A549 (cell line): Measurements from ENCODE around the gene RAD51B. TPM values are rescaled to one million over a fixed set of nuclear protein-coding genes. Genes with fewer than 3 reads are reported as not detected.
A peak's percentile ranks its signal among the peaks of the same experiment; 100 is the strongest.
"Not testable (repeated sequence)": the region's sequence is repeated elsewhere in the genome, so short reads cannot be mapped to it uniquely, and the experiment has no call there.

Source experiments
- ATAC-seq, 2 experiments: fragments of 200-7000 bp in 1 of 2; fragments of >200 bp in 1 of 2; cut with Nextera tagmentation in 1 of 2; cut with Tn5 transposase in 1 of 2; 3 replicates each; pipeline versions ENCODE4 v1.8.0 to v1.9.1; 2018 to 2020; ENCODE audit warnings: mild to moderate bottlenecking in 1 of 2, moderate library complexity in 1 of 2
- CTCF ChIA-PET: fragments of 300-600 bp; sonication (Branson Sonifier 250); formaldehyde crosslinking; extraction: SDS; loops from one replicate; lab custom pipeline; 2021; ENCODE audit warnings: antibody characterized with exemption, inconsistent platforms; lab: Yijun Ruan, JAX
- POLR2A ChIA-PET: fragments of 350-600 bp; formaldehyde crosslinking; extraction: SDS; loops from one replicate; lab custom pipeline; 2021; ENCODE audit warnings: antibody characterized with exemption, inconsistent platforms; lab: Yijun Ruan, JAX
- DNase-seq, 2 experiments: peaks; one replicate each; pipeline versions ENCODE4 v3.0.0 to v3.0.0-alpha.2; 2011 to 2016; ENCODE audit warnings: low read depth in 1 of 2, low spot score in 1 of 2
- FAIRE-seq: peaks from 2 replicates; lab custom pipeline; 2011; peaks lifted over from hg19 to GRCh38; lab: Jason Lieb, UNC
- H3K27ac ChIP-seq, 2 experiments: fragments of >200 bp; sonication (Bioruptor Twin); formaldehyde crosslinking; 3 replicates each; pipeline ENCODE4 v1.5.1; 2016 to 2017
- H3K4me1 ChIP-seq: fragments of >200 bp; sonication (Bioruptor Twin); formaldehyde crosslinking; 3 replicates; pipeline ENCODE4 v1.6.1; 2016
- H3K4me2 ChIP-seq: fragments of >200 bp; sonication (Bioruptor Twin); formaldehyde crosslinking; 3 replicates; pipeline ENCODE4 v1.6.1; 2016
- H3K4me3 ChIP-seq: fragments of >200 bp; sonication (Bioruptor Twin); formaldehyde crosslinking; 3 replicates; pipeline ENCODE4 v1.5.1; 2016
- H3K9me3 ChIP-seq: fragments of >200 bp; sonication (Bioruptor Twin); formaldehyde crosslinking; 3 replicates; pipeline ENCODE4 v1.6.1; 2016
- BHLHE40 ChIP-seq: IDR thresholded peaks from 2 replicates; pipeline ENCODE4 v1.6.1; 2012; ENCODE audit warnings: low read depth, low read length, inconsistent platforms
- CBX8 ChIP-seq: fragments of 200-600 bp; sonication (generic); IDR thresholded peaks from 2 replicates; pipeline ENCODE4 v1.6.1; 2016
- CEBPB ChIP-seq, 2 experiments: fragments of >200 bp in 1 of 2; sonication (Bioruptor Twin) in 1 of 2; formaldehyde crosslinking in 1 of 2; IDR thresholded peaks; 2 replicates each; pipeline ENCODE4 v1.6.1; 2012 to 2016
- CHD2 ChIP-seq: fragments of 150-350 bp; IDR thresholded peaks from 2 replicates; pipeline ENCODE4 v1.6.1; 2014; ENCODE audit warnings: low read length; ENCODE audit not compliant: partially characterized antibody
- EHF ChIP-seq: fragments of 250-450 bp; sonication (Bioruptor Pico); IDR thresholded peaks from 2 replicates; pipeline ENCODE4 v1.5.0; 2020; ENCODE audit warnings: mild to moderate bottlenecking
- EHMT2 ChIP-seq: fragments of 200-600 bp; sonication (generic); IDR thresholded peaks from 2 replicates; pipeline ENCODE4 v1.6.1; 2016; ENCODE audit warnings: antibody characterized with exemption, low read depth, mild to moderate bottlenecking, moderate library complexity
- FOSL2 ChIP-seq, 2 experiments: fragments of 450-650 bp in 1 of 2; fragments of >200 bp in 1 of 2; sonication (Bioruptor Twin) in 1 of 2; formaldehyde crosslinking; IDR thresholded peaks; 2 replicates each; pipeline versions ENCODE4 v1.5.0 to v1.6.1; 2016 to 2020; ENCODE audit warnings: mild to moderate bottlenecking in 1 of 2, moderate library complexity in 1 of 2
- HDAC2 ChIP-seq: fragments of 200-600 bp; sonication (generic); IDR thresholded peaks from 2 replicates; pipeline ENCODE4 v1.6.1; 2016
- HEYL ChIP-seq: fragments of 250-450 bp; sonication (Bioruptor Pico); IDR thresholded peaks from 2 replicates; pipeline ENCODE4 v1.8.0; 2021; ENCODE audit warnings: mild to moderate bottlenecking, moderate library complexity
- HOXB13 ChIP-seq: fragments of 250-450 bp; sonication (Bioruptor Pico); IDR thresholded peaks from 2 replicates; pipeline ENCODE4 v1.5.0; 2020; ENCODE audit warnings: low read depth, mild to moderate bottlenecking, moderate library complexity
- JUN ChIP-seq, 2 experiments: fragments of >200 bp; sonication (Bioruptor Twin); formaldehyde crosslinking; IDR thresholded peaks; 2 replicates in 1 of 2; 3 replicates in 1 of 2; pipeline ENCODE4 v1.6.1; 2016 to 2017
- JUNB ChIP-seq: fragments of >200 bp; sonication (Bioruptor Twin); formaldehyde crosslinking; IDR thresholded peaks from 2 replicates; pipeline ENCODE4 v1.6.1; 2016
- KDM1A ChIP-seq: fragments of 200-600 bp; sonication (generic); IDR thresholded peaks from 2 replicates; pipeline ENCODE4 v1.6.1; 2016; ENCODE audit warnings: low read depth, mild to moderate bottlenecking
- KDM5A ChIP-seq: fragments of 200-600 bp; sonication (generic); IDR thresholded peaks from 2 replicates; pipeline ENCODE4 v1.6.1; 2016; ENCODE audit warnings: antibody characterized with exemption, mild to moderate bottlenecking
- MAFK ChIP-seq: fragments of 450-650 bp; IDR thresholded peaks from 2 replicates; pipeline ENCODE4 v1.6.1; 2014; ENCODE audit not compliant: partially characterized antibody
- NFE2L2 ChIP-seq: fragments of 150-350 bp; conservative IDR thresholded peaks from 2 replicates; pipeline ENCODE4 v1.6.1; 2014; ENCODE audit warnings: low read length
- NR3C1 ChIP-seq: fragments of >200 bp; sonication (Bioruptor Twin); formaldehyde crosslinking; IDR thresholded peaks from 3 replicates; pipeline ENCODE4 v1.6.1; 2017
- POLR2AphosphoS2 ChIP-seq: conservative IDR thresholded peaks from 2 replicates; pipeline ENCODE4 v1.6.1; 2012; ENCODE audit warnings: low read length, improper control_type of control experiment, inconsistent platforms
- RAD21 ChIP-seq, 2 experiments: fragments of >200 bp in 1 of 2; sonication (Bioruptor Twin) in 1 of 2; formaldehyde crosslinking in 1 of 2; IDR thresholded peaks in 1 of 2; conservative IDR thresholded peaks in 1 of 2; 2 replicates in 1 of 2; 3 replicates in 1 of 2; pipeline ENCODE4 v1.6.1; 2012 to 2018; ENCODE audit warnings: inconsistent platforms in 1 of 2
- RCOR1 ChIP-seq: fragments of 150-350 bp; IDR thresholded peaks from 2 replicates; pipeline ENCODE4 v1.6.1; 2014; ENCODE audit warnings: antibody characterized with exemption, low read length, low read depth
- RNF2 ChIP-seq: fragments of 200-600 bp; sonication (generic); IDR thresholded peaks from 2 replicates; pipeline ENCODE4 v1.6.1; 2016; ENCODE audit warnings: low read depth, mild to moderate bottlenecking, antibody characterized with exemption, moderate library complexity, borderline replicate concordance
- TFCP2L1 ChIP-seq: fragments of 250-450 bp; sonication (Bioruptor Pico); IDR thresholded peaks from 2 replicates; pipeline ENCODE4 v1.5.0; 2021; ENCODE audit warnings: mild to moderate bottlenecking
- ZC3H11A ChIP-seq: fragments of 450-650 bp; IDR thresholded peaks from 2 replicates; pipeline ENCODE4 v1.6.1; 2014; ENCODE audit warnings: antibody characterized with exemption, mild to moderate bottlenecking
- ZFP36 ChIP-seq: fragments of 450-650 bp; IDR thresholded peaks from 2 replicates; pipeline ENCODE4 v1.6.1; 2014; ENCODE audit warnings: borderline replicate concordance; ENCODE audit not compliant: partially characterized antibody
- WGBS: methylation state at CpG from one replicate; pipeline ENCODE4 v1.1.6; 2017; ENCODE audit errors: missing lambda C conversion rate; 5-methylcytosine and 5-hydroxymethylcytosine counted together
- polyA plus RNA-seq, 4 experiments: library from polyadenylated mRNA; depleted of rRNA in 3 of 4; stranded (reverse); fragments of >200 nt; fragmentation: RNase III in 1 of 4; extraction: RNeasy Plus Mini Kit Qiagen cat#74134 plus additional on column Dnase treatment in 1 of 4; gene quantifications; 2 replicates in 3 of 4; 3 replicates in 1 of 4; pipeline ENCODE4 v1.2.3, GENCODE V29; 2011 to 2017
- TF ChIP-seq, protein P1 (sequence below): IDR thresholded peaks from 2 replicates; pipeline ENCODE4 v1.6.1; 2012; ENCODE audit warnings: low read depth, borderline replicate concordance
- TF ChIP-seq, protein P2 (sequence below): fragments of 450-650 bp; IDR thresholded peaks from 2 replicates; pipeline ENCODE4 v1.6.1; 2014; ENCODE audit warnings: antibody characterized with exemption
- TF ChIP-seq, protein P3 (sequence below): IDR thresholded peaks from 2 replicates; pipeline ENCODE4 v1.6.1; 2012
- TF ChIP-seq, protein P4 (sequence below): fragments of 250-450 bp; sonication (Bioruptor Pico); IDR thresholded peaks from 2 replicates; pipeline ENCODE4 v1.5.0; 2021; ENCODE audit warnings: mild to moderate bottlenecking, moderate library complexity, borderline replicate concordance
- TF ChIP-seq, protein P5 (sequence below): fragments of 150-350 bp; IDR thresholded peaks from 2 replicates; pipeline ENCODE4 v1.6.1; 2014; ENCODE audit warnings: low read depth, mild to moderate bottlenecking, low read length

Gene RAD51B
- polyA plus RNA-seq, 2 of the 4 experiments (the other 2 are of a cell fraction), result 7.2 to 10.8 TPM

DNA sequence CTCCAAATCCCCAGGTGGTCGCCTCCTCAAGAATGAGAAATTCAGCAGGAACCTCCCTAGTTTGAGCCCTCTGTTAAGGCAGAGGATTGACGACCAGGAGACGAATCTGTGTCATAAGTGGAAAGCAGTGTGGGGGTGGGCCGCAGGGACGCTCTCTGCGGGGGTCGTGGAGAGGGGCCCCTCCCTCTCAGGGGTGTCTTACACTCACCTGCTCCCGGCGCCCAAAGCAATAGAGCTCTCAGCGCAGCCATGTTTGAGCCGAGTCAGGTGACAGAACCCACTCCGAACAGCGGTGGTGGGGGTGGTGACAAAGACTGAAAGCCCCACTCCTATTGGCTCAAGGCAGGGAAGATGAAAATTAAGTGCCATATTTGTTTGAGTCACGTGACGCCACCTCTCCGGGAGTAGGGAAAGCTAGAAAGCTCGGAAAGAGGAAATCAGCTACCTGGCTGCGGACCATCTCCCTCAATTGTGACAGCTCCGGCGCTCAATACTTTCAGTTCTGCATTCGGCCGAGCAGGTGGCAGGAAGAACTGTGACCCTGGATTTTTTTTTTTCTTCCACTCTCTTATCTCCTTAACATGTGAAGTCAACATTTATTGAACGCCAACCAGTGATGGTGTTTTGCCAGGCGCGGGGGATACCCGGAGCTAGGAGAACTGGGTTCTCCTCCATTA, 3.1 kb upstream of the RAD51B start, which contains the start of gene ZFYVE26 (continued):
- TF ChIP-seq, protein P1, sequence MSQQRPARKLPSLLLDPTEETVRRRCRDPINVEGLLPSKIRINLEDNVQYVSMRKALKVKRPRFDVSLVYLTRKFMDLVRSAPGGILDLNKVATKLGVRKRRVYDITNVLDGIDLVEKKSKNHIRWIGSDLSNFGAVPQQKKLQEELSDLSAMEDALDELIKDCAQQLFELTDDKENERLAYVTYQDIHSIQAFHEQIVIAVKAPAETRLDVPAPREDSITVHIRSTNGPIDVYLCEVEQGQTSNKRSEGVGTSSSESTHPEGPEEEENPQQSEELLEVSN, result no peak
- peak; percentile 80 for TF ChIP-seq HDAC2
- no peak for TF ChIP-seq CBX8
- TF ChIP-seq, protein P2, sequence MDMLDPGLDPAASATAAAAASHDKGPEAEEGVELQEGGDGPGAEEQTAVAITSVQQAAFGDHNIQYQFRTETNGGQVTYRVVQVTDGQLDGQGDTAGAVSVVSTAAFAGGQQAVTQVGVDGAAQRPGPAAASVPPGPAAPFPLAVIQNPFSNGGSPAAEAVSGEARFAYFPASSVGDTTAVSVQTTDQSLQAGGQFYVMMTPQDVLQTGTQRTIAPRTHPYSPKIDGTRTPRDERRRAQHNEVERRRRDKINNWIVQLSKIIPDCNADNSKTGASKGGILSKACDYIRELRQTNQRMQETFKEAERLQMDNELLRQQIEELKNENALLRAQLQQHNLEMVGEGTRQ, result peak; percentile 99
- TF ChIP-seq, protein P3, sequence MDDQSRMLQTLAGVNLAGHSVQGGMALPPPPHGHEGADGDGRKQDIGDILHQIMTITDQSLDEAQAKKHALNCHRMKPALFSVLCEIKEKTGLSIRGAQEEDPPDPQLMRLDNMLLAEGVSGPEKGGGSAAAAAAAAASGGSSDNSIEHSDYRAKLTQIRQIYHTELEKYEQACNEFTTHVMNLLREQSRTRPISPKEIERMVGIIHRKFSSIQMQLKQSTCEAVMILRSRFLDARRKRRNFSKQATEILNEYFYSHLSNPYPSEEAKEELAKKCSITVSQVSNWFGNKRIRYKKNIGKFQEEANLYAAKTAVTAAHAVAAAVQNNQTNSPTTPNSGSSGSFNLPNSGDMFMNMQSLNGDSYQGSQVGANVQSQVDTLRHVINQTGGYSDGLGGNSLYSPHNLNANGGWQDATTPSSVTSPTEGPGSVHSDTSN, result no peak
- no peak for TF ChIP-seq RCOR1
- no peak for TF ChIP-seq JUNB
- TF ChIP-seq NFE2L2, result no peak
- peak; percentile 69 to 75; a peak in 3 of 5 replicates for TF ChIP-seq JUN (IDR thresholded peaks at IDR 0.05)
- TF ChIP-seq ZFP36, result no peak
- no peak for TF ChIP-seq CHD2
- no peak for TF ChIP-seq POLR2AphosphoS2
- no peak for TF ChIP-seq KDM1A
- TF ChIP-seq TFCP2L1, result no peak
- no peak for TF ChIP-seq NR3C1
- no peak for TF ChIP-seq CEBPB (IDR thresholded peaks at IDR 0.05)
- TF ChIP-seq EHF (CRISPR knock-in tag), result no peak
- no peak for TF ChIP-seq MAFK
- TF ChIP-seq EHMT2, result no peak
- no peak for TF ChIP-seq FOSL2 (IDR thresholded peaks at IDR 0.05)
- 0 out of 2 replicates have a peak, but pooled peaks have one; percentile 36 for TF ChIP-seq FOSL2 (CRISPR knock-in tag; IDR thresholded peaks at IDR 0.05)
- TF ChIP-seq HOXB13, result no peak
- TF ChIP-seq BHLHE40, result 0 out of 2 replicates have a peak, but pooled peaks have one; percentile 17
- TF ChIP-seq, protein P4, sequence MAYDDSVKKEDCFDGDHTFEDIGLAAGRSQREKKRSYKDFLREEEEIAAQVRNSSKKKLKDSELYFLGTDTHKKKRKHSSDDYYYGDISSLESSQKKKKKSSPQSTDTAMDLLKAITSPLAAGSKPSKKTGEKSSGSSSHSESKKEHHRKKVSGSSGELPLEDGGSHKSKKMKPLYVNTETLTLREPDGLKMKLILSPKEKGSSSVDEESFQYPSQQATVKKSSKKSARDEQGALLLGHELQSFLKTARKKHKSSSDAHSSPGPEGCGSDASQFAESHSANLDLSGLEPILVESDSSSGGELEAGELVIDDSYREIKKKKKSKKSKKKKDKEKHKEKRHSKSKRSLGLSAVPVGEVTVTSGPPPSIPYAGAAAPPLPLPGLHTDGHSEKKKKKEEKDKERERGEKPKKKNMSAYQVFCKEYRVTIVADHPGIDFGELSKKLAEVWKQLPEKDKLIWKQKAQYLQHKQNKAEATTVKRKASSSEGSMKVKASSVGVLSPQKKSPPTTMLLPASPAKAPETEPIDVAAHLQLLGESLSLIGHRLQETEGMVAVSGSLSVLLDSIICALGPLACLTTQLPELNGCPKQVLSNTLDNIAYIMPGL (CRISPR knock-in tag), result no peak
- no peak for TF ChIP-seq RNF2
- TF ChIP-seq, all 56 proteins: peak for 9

DNA sequence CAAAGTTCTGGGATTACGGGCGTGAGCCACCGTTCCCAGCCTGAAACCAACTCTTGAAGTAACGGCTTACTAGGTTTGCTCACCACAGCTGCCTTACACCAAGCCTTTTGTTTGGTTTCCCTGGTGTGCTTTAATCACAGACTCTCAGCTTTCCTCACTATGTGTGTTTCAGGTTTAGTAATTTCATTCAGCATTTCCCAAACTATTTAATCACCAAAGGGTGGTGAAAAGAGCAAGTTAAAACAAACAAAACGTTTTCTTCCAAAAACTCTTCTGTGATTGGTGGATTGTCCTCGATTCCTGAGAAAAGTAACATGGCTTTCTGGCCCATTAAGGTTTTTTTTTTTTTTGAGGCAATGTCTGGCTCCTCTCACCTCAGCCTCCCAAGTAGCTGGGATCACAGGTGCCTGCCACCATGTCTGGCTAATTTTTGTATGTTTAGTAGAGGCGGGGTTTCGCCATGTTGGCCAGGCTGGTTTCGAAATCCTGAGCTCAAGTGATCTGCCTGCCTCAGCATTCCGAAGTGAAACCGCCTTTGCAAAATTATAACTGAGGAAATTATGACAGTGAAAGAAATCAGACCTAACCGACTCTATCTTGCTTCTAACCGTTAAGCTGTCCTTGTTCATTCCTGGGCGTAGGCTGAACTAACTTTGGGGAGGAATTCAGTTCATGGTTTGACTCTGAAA, 1.7 kb upstream of the RAD51B start:
- POLR2A ChIA-PET, result interaction anchor here (1.7 kb wide), 1 partner anchor 13 kb away, joined by 4 read pairs; no protein-coding TSS in a partner anchor

DNA sequence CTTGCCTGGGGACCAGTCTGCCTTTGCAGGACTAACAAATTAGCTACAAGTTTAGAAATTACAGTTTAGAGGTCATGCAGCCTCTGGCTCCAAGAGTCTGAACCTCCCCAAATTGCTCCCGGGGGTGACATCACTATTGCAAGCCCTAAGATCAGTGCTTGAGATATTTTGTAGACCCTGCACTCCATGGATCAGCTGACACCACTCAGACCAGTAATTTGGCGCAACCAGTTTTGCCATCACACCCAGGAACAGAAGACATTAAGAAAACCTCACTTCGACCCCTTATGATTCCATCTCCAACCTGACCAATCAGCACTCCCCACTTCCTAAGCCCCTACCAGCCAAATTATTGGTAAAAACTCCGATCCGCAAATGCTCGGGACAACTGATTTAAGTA, 1.1 kb upstream of the RAD51B start:
- CTCF ChIA-PET, H3K9me3 ChIP-seq, POLR2A ChIA-PET, FAIRE-seq, ATAC-seq, H3K4me3 ChIP-seq, DNase-seq: not testable (repeated sequence)
- Histone ChIP-seq H3K4me2 (peak overlapping the region; percentile 80; the same call in 2 of the 3 replicates), H3K27ac (peak overlapping the region in 1 of 2 experiments; percentile 86; a peak in 3 of 6 replicates), H3K4me1 (peaks cover 20% of the 10 kb centered on the region)
- 87% methylated on average over 6 of the region's 6 CpGs for WGBS

More for the DNA sequence above, 1.7 kb upstream of the RAD51B start:
- CTCF ChIA-PET, result interaction anchor here (0.7 to 1.5 kb wide), 2 partner anchors 231 to 1026 kb away, joined by 3 read pairs; no protein-coding TSS in a partner anchor
- TF ChIP-seq, protein P5, sequence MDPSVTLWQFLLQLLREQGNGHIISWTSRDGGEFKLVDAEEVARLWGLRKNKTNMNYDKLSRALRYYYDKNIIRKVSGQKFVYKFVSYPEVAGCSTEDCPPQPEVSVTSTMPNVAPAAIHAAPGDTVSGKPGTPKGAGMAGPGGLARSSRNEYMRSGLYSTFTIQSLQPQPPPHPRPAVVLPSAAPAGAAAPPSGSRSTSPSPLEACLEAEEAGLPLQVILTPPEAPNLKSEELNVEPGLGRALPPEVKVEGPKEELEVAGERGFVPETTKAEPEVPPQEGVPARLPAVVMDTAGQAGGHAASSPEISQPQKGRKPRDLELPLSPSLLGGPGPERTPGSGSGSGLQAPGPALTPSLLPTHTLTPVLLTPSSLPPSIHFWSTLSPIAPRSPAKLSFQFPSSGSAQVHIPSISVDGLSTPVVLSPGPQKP, result no peak
- no peak for TF ChIP-seq EHF (CRISPR knock-in tag)
- TF ChIP-seq ZC3H11A, result no peak
- no peak for TF ChIP-seq HEYL (CRISPR knock-in tag)
- TF ChIP-seq KDM5A, result no peak
- TF ChIP-seq CEBPB (IDR thresholded peaks at IDR 0.05), result 0 out of 4 replicates have a peak, but pooled peaks of 1 of the 2 experiments have one; percentile 10
- no peak for TF ChIP-seq RAD21 (conservative IDR thresholded peaks at IDR 0.05 in 1 of 2, IDR thresholded peaks at IDR 0.05 in 1 of 2)
- Histone ChIP-seq H3K4me1 (peaks cover 20% of the 10 kb centered on the region), H3K4me2 (no peak overlapping the region), H3K9me3 (no peaks in the 10 kb centered on the region), H3K4me3 (no peak overlapping the region), H3K27ac (no peak overlapping the region)
- 86% methylated on average over 14 of the region's 14 CpGs for WGBS
- DNase-seq (no peak), ATAC-seq (no peak), FAIRE-seq (no peak)
